Skeletal muscle tissue (tissue), 4 donors: Measurements from ENCODE around the gene SMNDC1. TPM values are rescaled to one million over a fixed set of nuclear protein-coding genes. Genes with fewer than 3 reads are reported as not detected.

Experiments used
- H3K27ac ChIP-seq: one replicate; pipeline ENCODE4 v1.7.0; 2013; ENCODE audit warnings: mild to moderate bottlenecking, low read depth, low read length, inconsistent platforms
- H3K27me3 ChIP-seq, 3 donors: one replicate each; pipeline ENCODE4 v1.7.0; 2013; ENCODE audit warnings: low read length in 3 of 3; ENCODE audit not compliant: control insufficient read depth in 3 of 3, insufficient read depth in 3 of 3
- H3K36me3 ChIP-seq, 3 donors: one replicate each; pipeline ENCODE4 v1.7.0; 2013; ENCODE audit warnings: low read length in 3 of 3; ENCODE audit not compliant: control insufficient read depth in 3 of 3, insufficient read depth in 3 of 3
- H3K4me1 ChIP-seq, 3 donors: one replicate each; pipeline ENCODE4 v1.7.0; 2013; ENCODE audit warnings: low read length in 3 of 3, mild to moderate bottlenecking in 3 of 3; ENCODE audit not compliant: control insufficient read depth in 3 of 3, insufficient read depth in 3 of 3
- H3K4me3 ChIP-seq, 3 donors: one replicate each; pipeline ENCODE4 v1.7.0; 2013; ENCODE audit warnings: low read length in 3 of 3
- H3K9ac ChIP-seq, 3 donors: one replicate each; pipeline ENCODE4 v1.7.0; 2013; ENCODE audit warnings: low read length in 3 of 3, mild to moderate bottlenecking in 3 of 3, moderate library complexity in 2 of 3, low read depth in 1 of 3
- H3K9me3 ChIP-seq, 3 donors: one replicate each; pipeline ENCODE4 v1.7.0; 2013; ENCODE audit warnings: low read length in 3 of 3; ENCODE audit not compliant: control insufficient read depth in 3 of 3
- total RNA-seq: library from RNA; depleted of rRNA; stranded (reverse); fragments of >200 nt; gene quantifications from one replicate; pipeline ENCODE4 v1.2.3, GENCODE V29; 2014
- donor health status: Osteomylitis.

The SMNDC1 gene
- total RNA-seq, 1 donor from 2014 or later = 14.1 TPM

DNA sequence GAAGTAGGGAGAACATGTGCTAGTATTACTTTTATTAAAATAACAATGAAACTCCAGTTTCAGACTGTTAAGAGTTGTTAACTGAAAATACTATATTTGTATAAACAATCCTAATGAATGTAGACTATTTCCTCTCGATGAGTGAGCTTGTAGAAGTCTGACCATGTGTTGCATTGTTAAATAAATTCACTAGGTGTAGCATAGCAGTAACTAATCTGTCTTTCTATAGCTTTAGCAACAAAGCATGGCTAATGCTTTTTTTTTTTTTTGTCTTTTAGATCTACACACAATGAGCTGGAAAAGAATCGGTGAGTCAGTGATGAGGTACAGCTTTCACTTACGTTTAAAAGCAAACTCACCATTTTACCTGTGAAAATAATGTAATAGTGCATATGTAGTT lies 60.2 kb downstream of the SMNDC1 start:
- no peaks in the 10 kb centered on the region for H3K9me3 ChIP-seq
- no peak overlapping the region for H3K4me3 ChIP-seq
- no peaks in the 10 kb centered on the region for H3K36me3 ChIP-seq
- no peak overlapping the region for H3K9ac ChIP-seq
- no peaks in the 10 kb centered on the region for H3K27me3 ChIP-seq
- no peaks in the 10 kb centered on the region for H3K4me1 ChIP-seq
- no peak overlapping the region for H3K27ac ChIP-seq

GRCh38 chr10:110242511-110242910 lies 62.2 kb downstream of the SMNDC1 start:
- Histone ChIP-seq H3K4me3 (no peak overlapping the region), H3K9ac (no peak overlapping the region), H3K9me3 (no peaks in the 10 kb centered on the region), H3K27me3 (no peaks in the 10 kb centered on the region), H3K4me1 (no peaks in the 10 kb centered on the region), H3K36me3 (no peaks in the 10 kb centered on the region), H3K27ac (no peak overlapping the region)

GRCh38 chr10:110241841-110242240 lies 62.9 kb downstream of the SMNDC1 start:
- Histone ChIP-seq H3K9me3 (no peaks in the 10 kb centered on the region), H3K27me3 (no peaks in the 10 kb centered on the region), H3K9ac (no peak overlapping the region), H3K36me3 (no peaks in the 10 kb centered on the region), H3K4me1 (no peaks in the 10 kb centered on the region), H3K27ac (no peak overlapping the region), H3K4me3 (no peak overlapping the region)

DNA sequence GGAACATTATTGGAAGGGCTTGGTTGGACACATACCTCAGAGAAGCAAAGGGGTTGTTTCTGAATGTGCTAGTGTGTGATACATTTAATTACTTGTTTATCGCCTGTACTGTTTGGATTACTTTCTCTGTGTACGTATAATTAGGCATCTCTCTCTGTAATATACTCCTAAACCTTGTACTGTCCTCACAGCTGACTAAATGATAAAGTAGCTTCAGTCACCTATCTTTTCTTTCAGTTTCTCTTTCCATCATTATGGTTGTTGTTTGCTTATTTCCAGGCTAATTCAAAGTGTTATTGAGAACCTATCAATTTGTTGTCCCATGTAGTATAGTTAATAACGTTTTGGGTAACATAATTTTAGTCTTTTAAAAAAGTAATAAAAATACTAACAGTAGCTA lies 63.3 kb downstream of the SMNDC1 start:
- H3K27me3 ChIP-seq = no peaks in the 10 kb centered on the region
- no peaks in the 10 kb centered on the region for H3K36me3 ChIP-seq
- H3K9ac ChIP-seq = no peak overlapping the region
- no peaks in the 10 kb centered on the region for H3K9me3 ChIP-seq
- no peaks in the 10 kb centered on the region for H3K4me1 ChIP-seq
- H3K27ac ChIP-seq = no peak overlapping the region
- H3K4me3 ChIP-seq = no peak overlapping the region

Other genes with a start within 250 kb of the SMNDC1 start
- gene MXI1, start 97.3 kb downstream of the SMNDC1 start, total RNA-seq = 17.2 TPM
- gene DUSP5, start 193.0 kb upstream of the SMNDC1 start, total RNA-seq = 5.2 TPM